T-helper 17 cell (primary cell): ENCODE data around the gene ATXN7L1. TPM values are rescaled to one million over a fixed set of nuclear protein-coding genes. Genes with fewer than 3 reads are reported as not detected.

Experiments used
- ATAC-seq: fragments of 150-1000 bp; cut with Tn5 transposase; 2 replicates; pipeline ENCODE4 v1.10.0; 2021; ENCODE audit warnings: mild to moderate bottlenecking, moderate library complexity
- DNase-seq, 3 donors: peaks; one replicate each; pipeline versions ENCODE4 v3.0.0 to v3.0.0-alpha.2; 2020 to 2021
- H3K9me3 ChIP-seq: one replicate; pipeline ENCODE4 v1.7.0; 2013; ENCODE audit warnings: low read length, mild to moderate bottlenecking; ENCODE audit not compliant: control insufficient read depth, poor library complexity, severe bottlenecking
- H3K27ac Mint-ChIP-seq: one replicate; pipeline ENCODE4 v1.8.0; 2022; ENCODE audit warnings: mild to moderate bottlenecking, moderate library complexity, mixed read lengths
- H3K27me3 Mint-ChIP-seq: one replicate; pipeline ENCODE4 v1.8.0; 2022; ENCODE audit warnings: mixed read lengths
- H3K36me3 Mint-ChIP-seq: one replicate; pipeline ENCODE4 v1.8.0; 2022; ENCODE audit warnings: low read depth, mixed read lengths
- H3K4me1 Mint-ChIP-seq: one replicate; pipeline ENCODE4 v1.8.0; 2022; ENCODE audit warnings: mild to moderate bottlenecking, mixed read lengths
- H3K4me3 Mint-ChIP-seq: one replicate; pipeline ENCODE4 v1.8.0; 2022; ENCODE audit warnings: mild to moderate bottlenecking, moderate library complexity, mixed read lengths
- total RNA-seq, 4 donors: library from RNA in 2 of 4; stranded (reverse) in 2 of 4; gene quantifications; one replicate each; pipeline ENCODE4 v1.2.3 and lab custom pipeline; 2022 to 2026

The ATXN7L1 gene
- total RNA-seq, 2 donors from 2014 or later = 36.6 to 45.7 TPM

DNA sequence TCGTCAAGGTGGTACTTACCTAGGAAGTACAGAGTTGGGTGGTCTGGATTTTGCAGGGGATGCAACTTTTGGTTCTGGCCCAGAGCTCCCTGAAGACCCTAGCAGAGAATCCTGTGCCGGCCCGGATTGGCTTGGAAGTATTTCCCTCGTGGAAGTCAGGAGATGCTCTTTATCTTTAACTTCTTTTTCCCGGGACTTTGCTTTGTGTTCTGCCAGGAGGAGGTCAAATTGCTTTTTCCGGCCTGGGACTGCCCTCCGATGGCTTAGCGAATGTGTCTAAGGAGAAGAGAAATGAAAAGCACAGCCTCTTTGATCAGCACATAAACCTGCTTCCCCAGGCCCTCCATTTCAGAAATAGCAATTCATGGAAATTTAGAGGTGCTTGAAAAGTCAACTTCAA lies 238.1 kb downstream of the ATXN7L1 start:
- peaks cover 2% of the 10 kb centered on the region for H3K36me3 Mint-ChIP-seq
- DNase-seq (no peak), ATAC-seq (no peak)
- no peaks in the 10 kb centered on the region for H3K27me3 Mint-ChIP-seq
- no peak overlapping the region for H3K27ac Mint-ChIP-seq
- H3K9me3 ChIP-seq = no peaks in the 10 kb centered on the region
- peaks cover 7% of the 10 kb centered on the region for H3K4me1 Mint-ChIP-seq
- no peak overlapping the region for H3K4me3 Mint-ChIP-seq

DNA sequence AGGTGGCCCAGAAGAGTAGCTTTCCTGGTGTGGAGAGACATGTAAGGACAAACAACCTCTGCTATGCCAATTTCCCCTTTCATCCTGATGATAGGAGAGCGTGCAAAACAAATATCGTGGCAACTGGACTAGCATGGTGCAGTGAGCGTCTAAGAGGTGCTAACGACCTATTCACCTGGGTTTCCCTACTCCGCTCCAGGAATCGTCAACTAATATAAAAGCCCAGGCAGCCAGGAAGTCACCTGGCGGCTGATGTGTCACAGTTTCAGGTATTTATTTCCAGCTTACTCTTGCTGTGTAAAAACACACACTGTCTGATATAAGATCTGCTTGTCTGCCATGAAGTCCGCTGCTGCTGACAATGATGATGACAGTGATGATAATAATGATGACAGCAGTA lies 238.6 kb downstream of the ATXN7L1 start:
- no peak for DNase-seq
- H3K4me3 Mint-ChIP-seq = no peak overlapping the region
- H3K27me3 Mint-ChIP-seq = no peaks in the 10 kb centered on the region
- no peak overlapping the region for H3K27ac Mint-ChIP-seq
- H3K9me3 ChIP-seq = no peaks in the 10 kb centered on the region
- no peak for ATAC-seq
- peaks cover 6% of the 10 kb centered on the region for H3K4me1 Mint-ChIP-seq
- peaks cover 2% of the 10 kb centered on the region for H3K36me3 Mint-ChIP-seq

DNA sequence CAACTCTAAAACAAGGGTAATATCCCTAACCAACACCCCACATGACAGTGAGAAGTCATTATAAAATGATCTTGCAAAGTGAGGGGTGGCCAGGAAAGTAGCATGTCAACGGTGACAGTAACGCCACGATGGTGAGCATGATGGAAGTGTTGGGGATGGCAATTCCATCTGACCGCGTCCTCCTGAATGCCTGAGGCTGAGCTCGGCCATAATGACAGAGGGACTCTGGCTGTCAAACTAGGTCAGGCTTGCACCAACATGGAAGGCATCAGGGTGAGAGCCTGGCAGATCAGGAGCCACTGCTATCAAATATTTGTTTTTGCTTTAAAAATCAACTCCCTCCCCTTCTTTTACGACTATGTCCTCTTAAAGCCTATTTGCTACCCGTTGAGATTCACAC lies 239.4 kb downstream of the ATXN7L1 start:
- no peak for DNase-seq
- no peak overlapping the region for H3K4me3 Mint-ChIP-seq
- H3K27ac Mint-ChIP-seq = no peak overlapping the region
- peaks cover 8% of the 10 kb centered on the region for H3K4me1 Mint-ChIP-seq
- H3K36me3 Mint-ChIP-seq = peaks cover 6% of the 10 kb centered on the region
- no peak for ATAC-seq
- H3K27me3 Mint-ChIP-seq = no peaks in the 10 kb centered on the region
- no peaks in the 10 kb centered on the region for H3K9me3 ChIP-seq

DNA sequence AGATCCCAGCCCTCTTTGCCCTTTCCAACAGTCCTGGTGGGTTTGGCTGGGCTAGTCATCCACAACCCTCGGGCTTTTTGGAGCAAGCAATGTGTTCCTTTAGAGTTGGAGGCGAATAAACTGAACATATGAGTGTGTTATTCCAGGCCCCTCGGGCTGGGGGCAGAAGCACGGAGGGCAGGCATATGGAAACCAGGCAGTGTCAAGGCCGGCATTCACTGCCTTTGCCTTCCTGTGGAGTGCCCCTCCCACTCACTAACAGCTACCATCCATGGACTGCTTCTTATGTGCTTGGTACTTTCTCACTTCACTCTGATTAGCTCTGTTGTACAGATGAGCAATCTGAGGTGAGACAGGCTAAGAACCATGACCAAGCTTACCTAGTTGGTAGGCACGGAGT lies 241.2 kb downstream of the ATXN7L1 start:
- DNase-seq (no peak), ATAC-seq (no peak)
- Mint-ChIP-seq H3K4me1 (peaks cover 9% of the 10 kb centered on the region), H3K27me3 (no peaks in the 10 kb centered on the region), H3K36me3 (peaks cover 6% of the 10 kb centered on the region), H3K27ac (no peak overlapping the region), H3K4me3 (no peak overlapping the region)
- no peaks in the 10 kb centered on the region for H3K9me3 ChIP-seq

DNA sequence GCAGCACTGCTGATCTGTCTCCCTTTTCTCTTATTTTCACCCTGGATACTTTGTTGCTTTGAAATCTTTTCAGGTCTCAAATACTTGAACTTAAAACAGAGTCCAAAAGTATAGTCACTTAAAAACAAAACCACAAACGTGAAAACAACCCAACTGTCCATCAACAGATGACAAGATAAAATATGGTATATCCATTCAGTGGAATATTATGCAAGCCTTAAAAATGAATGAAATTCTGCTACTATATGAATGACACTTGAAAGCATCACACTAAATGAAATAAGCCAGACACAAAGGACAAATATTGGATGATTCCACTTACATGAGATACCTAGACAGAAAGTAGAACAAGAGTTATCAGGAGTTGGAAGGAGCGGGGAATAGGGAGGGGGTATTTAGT lies 250.4 kb downstream of the ATXN7L1 start:
- DNase-seq = no peak
- Mint-ChIP-seq H3K4me1 (peaks cover 2% of the 10 kb centered on the region), H3K27me3 (no peaks in the 10 kb centered on the region), H3K36me3 (peaks cover 12% of the 10 kb centered on the region), H3K4me3 (no peak overlapping the region), H3K27ac (no peak overlapping the region)
- no peaks in the 10 kb centered on the region for H3K9me3 ChIP-seq
- ATAC-seq = no peak

DNA sequence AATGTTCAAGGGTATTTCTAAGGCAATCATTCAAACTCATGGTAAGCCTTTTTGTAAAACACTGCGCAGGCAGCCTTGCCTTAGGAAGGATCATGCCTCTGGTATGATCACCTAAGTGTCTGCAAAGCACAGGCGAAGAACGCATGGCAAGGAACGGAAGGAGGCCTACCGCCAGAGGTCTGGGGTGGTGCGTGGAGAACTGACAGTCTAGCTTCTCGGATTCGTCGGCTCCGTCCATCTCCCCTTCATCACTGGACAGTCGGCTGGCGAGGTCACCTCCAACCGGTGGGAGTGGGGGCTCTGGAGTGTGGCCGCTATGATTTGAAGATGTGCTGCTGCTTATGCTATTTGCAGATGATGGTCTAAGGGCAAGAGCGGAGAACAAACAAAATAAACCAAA lies 252.5 kb downstream of the ATXN7L1 start:
- no peak for ATAC-seq
- H3K27me3 Mint-ChIP-seq = no peaks in the 10 kb centered on the region
- DNase-seq = no peak
- H3K4me3 Mint-ChIP-seq = no peak overlapping the region
- H3K27ac Mint-ChIP-seq = no peak overlapping the region
- H3K4me1 Mint-ChIP-seq = peaks cover 2% of the 10 kb centered on the region
- peaks cover 12% of the 10 kb centered on the region for H3K36me3 Mint-ChIP-seq
- no peaks in the 10 kb centered on the region for H3K9me3 ChIP-seq

DNA sequence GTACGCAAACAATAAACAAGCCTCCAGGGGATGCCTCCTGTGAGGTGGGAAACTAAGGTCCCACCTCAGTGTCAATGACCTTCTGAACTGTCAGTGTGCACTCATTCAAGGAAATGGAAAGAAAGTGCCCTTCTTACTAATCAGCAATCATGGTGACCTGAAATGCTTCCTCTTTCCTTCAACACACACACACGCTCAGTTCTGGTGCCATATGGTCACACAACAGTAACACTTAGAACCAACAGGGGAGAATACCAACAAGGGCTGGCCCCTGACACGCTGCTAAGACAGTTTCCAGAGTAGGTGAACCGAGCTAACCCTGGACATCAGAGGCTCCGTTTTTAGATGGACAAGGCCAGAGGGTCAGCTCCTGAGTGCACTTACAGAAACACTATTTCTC lies 253.0 kb downstream of the ATXN7L1 start:
- no peak for DNase-seq
- H3K9me3 ChIP-seq = no peaks in the 10 kb centered on the region
- peaks cover 2% of the 10 kb centered on the region for H3K4me1 Mint-ChIP-seq
- ATAC-seq = no peak
- H3K4me3 Mint-ChIP-seq = no peak overlapping the region
- no peak overlapping the region for H3K27ac Mint-ChIP-seq
- H3K27me3 Mint-ChIP-seq = no peaks in the 10 kb centered on the region
- peaks cover 12% of the 10 kb centered on the region for H3K36me3 Mint-ChIP-seq

DNA sequence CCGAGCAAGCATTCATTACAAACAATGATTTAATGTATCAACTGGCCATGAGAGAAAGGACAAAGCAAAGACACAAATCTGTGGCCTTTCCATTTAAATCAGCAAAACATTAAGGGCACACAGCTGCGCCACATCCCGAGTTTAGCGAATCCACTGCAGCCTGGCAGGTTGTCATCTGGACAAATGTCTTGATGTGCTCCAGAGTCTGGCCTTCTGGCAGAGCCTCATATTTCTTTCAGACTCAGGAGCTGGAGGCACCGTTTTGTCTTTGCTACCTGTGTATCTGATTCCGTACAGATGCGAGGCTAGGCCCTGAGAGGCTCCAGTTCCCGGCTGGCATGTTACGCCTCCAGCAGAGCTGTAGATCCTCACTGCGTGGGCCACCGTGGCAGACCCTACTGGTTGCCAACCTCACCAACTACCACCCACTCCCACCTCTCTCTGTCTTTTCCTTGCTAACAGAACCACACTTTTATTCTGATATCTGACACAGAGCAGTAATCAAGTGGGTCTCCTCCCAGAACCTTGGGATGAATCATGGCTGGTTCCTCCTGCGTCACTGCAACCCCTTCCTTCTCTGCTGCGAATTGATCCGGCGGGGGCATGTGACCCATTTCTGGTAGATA lies 254.2 kb downstream of the ATXN7L1 start:
- no peak for ATAC-seq
- no peak overlapping the region for H3K27ac Mint-ChIP-seq
- H3K4me3 Mint-ChIP-seq = no peak overlapping the region
- H3K36me3 Mint-ChIP-seq = peaks cover 12% of the 10 kb centered on the region
- peaks cover 2% of the 10 kb centered on the region for H3K4me1 Mint-ChIP-seq
- H3K9me3 ChIP-seq = no peaks in the 10 kb centered on the region
- H3K27me3 Mint-ChIP-seq = no peaks in the 10 kb centered on the region
- DNase-seq = no peak

DNA sequence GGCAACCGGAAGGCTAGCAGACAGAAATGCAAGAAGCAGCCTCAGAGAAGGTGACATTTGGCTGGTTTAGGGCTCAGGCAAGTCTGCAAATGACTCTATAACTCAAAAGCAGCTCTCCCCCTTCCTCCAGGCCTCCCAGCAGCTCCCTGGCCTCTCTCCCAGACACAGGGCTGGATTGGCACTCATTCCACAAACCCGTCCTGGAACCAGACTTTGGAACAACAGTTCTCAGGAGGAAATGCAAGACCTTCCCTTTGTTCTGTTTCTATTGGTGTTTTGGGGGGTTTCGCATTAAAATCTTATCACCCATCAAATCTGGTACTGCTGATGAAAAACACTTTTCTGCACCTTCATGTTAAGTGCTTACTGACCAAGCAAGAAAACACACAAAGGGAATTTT lies 254.8 kb downstream of the ATXN7L1 start:
- no peak for DNase-seq
- no peaks in the 10 kb centered on the region for H3K9me3 ChIP-seq
- Mint-ChIP-seq H3K36me3 (peaks cover 11% of the 10 kb centered on the region), H3K4me1 (peaks cover 2% of the 10 kb centered on the region), H3K4me3 (no peak overlapping the region), H3K27me3 (no peaks in the 10 kb centered on the region), H3K27ac (no peak overlapping the region)
- no peak for ATAC-seq

DNA sequence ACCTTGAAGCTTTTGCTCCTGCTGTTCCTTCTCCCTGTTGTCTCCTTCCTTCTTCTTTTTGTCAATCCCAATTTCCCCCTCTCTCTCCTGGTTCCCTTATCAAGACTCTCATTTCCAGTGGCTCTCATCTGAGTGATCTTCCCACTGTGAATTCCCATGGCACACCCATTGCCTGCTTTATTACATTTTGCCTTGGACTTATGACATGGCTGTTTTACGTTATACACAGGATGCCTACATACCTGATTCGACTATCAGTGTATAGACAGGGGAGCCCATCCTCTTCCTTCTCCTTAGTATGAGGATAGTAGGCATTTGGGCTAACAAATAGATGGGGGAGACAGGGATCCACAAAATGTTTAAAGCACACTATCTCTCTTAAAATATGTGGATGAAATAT lies 255.2 kb downstream of the ATXN7L1 start:
- Mint-ChIP-seq H3K4me3 (no peak overlapping the region), H3K27me3 (no peaks in the 10 kb centered on the region), H3K27ac (no peak overlapping the region), H3K4me1 (peaks cover 2% of the 10 kb centered on the region), H3K36me3 (peaks cover 9% of the 10 kb centered on the region)
- ATAC-seq (no peak), DNase-seq (no peak)
- no peaks in the 10 kb centered on the region for H3K9me3 ChIP-seq

DNA sequence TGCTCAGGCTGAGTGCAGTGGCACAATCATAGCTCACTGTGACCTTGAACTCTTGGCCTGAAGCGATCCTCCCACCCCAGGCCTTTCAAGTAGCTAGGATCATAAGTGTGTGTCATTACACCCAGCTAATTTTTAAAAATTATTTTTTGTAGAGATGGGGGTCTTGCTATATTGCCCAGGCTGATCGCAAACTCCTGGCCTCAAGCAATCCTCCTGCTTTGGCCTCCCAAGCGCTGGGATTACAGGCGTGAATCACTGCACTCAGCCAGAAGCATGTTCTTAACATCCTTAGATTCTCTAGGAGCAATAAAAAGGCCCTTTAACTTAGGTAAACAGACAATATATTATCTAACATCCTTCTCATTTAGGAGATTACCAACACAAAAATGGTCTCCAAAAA lies 256.8 kb downstream of the ATXN7L1 start:
- no peaks in the 10 kb centered on the region for H3K27me3 Mint-ChIP-seq
- H3K4me3 Mint-ChIP-seq = no peak overlapping the region
- H3K27ac Mint-ChIP-seq = no peak overlapping the region
- H3K36me3 Mint-ChIP-seq = peaks cover 7% of the 10 kb centered on the region
- DNase-seq = no peak
- ATAC-seq = no peak
- H3K9me3 ChIP-seq = no peaks in the 10 kb centered on the region
- peaks cover 2% of the 10 kb centered on the region for H3K4me1 Mint-ChIP-seq

DNA sequence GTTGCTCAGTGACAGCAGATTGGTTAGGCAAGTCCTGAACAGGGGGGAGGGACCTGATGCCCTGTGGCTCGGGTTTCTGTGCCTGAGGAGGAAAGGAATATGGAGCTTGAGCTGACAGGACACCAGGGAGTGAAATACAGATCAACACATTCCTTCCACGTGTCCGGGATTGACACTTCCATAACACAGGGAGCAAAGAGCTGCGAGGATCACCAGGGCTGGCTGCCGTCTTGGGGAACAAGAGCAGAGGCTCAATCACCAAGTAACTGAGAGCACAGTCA lies 258.4 kb downstream of the ATXN7L1 start:
- Mint-ChIP-seq H3K36me3 (peaks cover 13% of the 10 kb centered on the region), H3K27ac (no peak overlapping the region), H3K4me1 (peaks cover 3% of the 10 kb centered on the region)

DNA sequence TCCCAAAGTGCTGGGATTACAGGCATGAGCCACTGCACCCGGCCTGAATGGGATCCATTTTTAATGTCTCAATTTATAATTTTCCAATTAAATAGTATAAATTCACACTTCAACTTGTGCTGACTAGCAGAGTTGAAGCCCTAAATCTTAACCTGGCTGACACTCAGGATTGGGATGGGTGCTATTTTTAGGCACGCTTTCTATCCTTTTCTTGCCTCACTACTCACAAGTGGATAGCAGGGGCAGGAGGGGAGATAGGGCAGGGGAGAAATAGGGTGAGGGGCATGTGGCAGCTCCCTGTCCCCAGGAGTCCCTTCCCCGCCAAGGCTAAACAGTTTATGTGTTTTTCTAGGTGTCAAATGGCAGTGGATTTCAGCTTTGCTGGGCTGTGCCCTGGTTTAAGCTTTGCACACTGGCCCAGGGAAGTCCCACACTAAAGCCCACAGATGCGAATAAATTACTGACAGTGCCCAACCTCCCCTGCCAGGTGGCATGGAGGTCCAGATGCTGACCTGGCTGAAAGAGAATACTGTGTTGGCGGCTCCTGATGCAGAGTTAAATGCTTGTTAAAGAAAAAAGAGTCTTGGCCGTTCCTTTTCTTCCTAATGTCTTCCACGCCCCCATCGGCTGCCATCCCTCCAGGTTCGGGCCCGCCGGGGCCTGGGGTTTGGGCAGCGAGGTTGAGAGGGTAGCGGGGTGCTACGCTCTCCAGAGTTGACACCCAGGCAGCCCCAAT lies 259.0 kb downstream of the ATXN7L1 start:
- DNase-seq = no peak
- no peaks in the 10 kb centered on the region for H3K27me3 Mint-ChIP-seq
- peaks cover 13% of the 10 kb centered on the region for H3K36me3 Mint-ChIP-seq
- H3K27ac Mint-ChIP-seq = no peak overlapping the region
- no peak for ATAC-seq
- no peak overlapping the region for H3K4me3 Mint-ChIP-seq
- peaks cover 3% of the 10 kb centered on the region for H3K4me1 Mint-ChIP-seq
- no peaks in the 10 kb centered on the region for H3K9me3 ChIP-seq

More for the DNA sequence above, 258.4 kb downstream of the ATXN7L1 start:
- DNase-seq (no peak), ATAC-seq (no peak)
- Mint-ChIP-seq H3K4me3 (no peak overlapping the region), H3K27me3 (no peaks in the 10 kb centered on the region)
- H3K9me3 ChIP-seq = no peaks in the 10 kb centered on the region

DNA sequence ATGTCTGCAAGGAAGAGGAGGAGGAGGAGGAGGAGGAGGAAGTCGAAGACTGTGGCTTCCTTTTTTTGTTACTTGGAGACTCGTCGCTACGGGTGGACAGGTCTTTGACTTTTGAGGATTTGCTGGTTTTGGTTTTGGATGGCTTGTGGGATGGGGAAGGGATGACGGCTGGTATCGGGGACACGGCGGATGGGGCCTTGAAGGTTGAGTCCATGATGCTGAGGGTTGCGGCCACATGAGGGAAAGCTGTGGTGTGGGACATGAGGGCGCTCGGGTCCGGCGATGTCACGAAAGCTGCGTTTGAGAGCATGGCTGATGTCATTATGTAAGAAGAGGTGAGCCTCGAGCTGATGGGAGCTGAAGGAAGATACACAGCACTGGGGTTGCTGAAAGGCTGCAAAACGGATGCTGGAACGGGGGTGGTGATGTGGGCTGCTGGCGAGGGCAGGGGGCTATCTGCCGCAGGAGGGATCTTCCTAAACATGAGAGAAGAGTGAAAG lies 262.0 kb downstream of the ATXN7L1 start:
- no peaks in the 10 kb centered on the region for H3K27me3 Mint-ChIP-seq
- ATAC-seq = no peak

More for the DNA sequence above, 262.0 kb downstream of the ATXN7L1 start:
- H3K9me3 ChIP-seq = no peaks in the 10 kb centered on the region
- peaks cover 10% of the 10 kb centered on the region for H3K36me3 Mint-ChIP-seq
- no peak overlapping the region for H3K27ac Mint-ChIP-seq
- peaks cover 3% of the 10 kb centered on the region for H3K4me1 Mint-ChIP-seq
- H3K4me3 Mint-ChIP-seq = no peak overlapping the region
- no peak for DNase-seq
